GM12873 (cell line): ENCODE data around the gene MYH9.

Experiments used
- TF ChIP-seq, protein P1 (sequence below): IDR thresholded peaks from 2 replicates; pipeline ENCODE4 v1.5.1; 2012; ENCODE audit warnings: low read depth, mild to moderate bottlenecking, moderate library complexity, low read length, control low read depth; ENCODE audit not compliant: insufficient read depth; ENCODE audit errors: missing control alignments

Gene MYH9

DNA sequence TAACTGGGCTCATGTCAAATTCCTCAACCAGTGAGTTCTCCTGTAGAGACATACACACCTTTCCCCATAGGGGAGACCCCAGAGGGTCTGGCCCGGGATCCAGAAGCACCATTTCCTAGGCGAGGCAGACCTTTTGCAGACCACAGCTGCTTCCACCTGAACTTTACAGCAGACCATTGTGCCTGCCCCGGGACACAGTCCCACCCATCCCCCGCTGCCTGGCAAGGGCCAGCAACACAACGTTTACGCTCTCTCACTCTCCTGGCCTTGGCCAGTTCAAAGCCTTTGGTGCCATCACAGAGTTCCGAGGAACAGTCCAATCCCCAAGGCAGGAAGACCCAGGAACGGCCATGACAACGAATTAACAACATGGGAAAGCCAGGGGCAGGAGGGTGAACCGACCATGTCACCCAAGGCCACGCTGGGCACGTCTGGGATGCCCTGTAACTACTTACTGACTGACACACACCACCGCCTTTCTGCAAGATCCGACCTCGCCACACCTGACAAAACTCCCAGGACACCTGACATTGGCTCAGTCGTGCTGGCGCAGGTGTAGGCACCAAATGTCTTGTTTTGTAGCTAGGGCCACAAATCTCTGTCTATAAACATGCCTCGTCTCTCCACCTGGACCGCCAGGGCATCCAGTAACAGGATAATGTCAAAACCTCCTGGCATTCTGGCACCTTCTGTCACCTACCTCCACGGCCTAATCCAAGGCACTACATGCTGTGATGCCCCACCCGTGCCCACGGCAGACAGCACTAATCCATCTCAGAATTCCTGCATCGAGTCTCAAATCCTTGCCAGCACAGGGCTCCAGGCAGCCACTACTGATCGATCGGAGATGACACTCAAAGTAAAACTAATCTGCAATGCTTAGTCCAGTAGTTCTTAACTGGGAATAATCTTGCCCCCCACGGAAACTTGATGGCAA lies 51.3 kb downstream of the MYH9 start:
- TF ChIP-seq, protein P1, sequence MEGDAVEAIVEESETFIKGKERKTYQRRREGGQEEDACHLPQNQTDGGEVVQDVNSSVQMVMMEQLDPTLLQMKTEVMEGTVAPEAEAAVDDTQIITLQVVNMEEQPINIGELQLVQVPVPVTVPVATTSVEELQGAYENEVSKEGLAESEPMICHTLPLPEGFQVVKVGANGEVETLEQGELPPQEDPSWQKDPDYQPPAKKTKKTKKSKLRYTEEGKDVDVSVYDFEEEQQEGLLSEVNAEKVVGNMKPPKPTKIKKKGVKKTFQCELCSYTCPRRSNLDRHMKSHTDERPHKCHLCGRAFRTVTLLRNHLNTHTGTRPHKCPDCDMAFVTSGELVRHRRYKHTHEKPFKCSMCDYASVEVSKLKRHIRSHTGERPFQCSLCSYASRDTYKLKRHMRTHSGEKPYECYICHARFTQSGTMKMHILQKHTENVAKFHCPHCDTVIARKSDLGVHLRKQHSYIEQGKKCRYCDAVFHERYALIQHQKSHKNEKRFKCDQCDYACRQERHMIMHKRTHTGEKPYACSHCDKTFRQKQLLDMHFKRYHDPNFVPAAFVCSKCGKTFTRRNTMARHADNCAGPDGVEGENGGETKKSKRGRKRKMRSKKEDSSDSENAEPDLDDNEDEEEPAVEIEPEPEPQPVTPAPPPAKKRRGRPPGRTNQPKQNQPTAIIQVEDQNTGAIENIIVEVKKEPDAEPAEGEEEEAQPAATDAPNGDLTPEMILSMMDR: no peak

DNA sequence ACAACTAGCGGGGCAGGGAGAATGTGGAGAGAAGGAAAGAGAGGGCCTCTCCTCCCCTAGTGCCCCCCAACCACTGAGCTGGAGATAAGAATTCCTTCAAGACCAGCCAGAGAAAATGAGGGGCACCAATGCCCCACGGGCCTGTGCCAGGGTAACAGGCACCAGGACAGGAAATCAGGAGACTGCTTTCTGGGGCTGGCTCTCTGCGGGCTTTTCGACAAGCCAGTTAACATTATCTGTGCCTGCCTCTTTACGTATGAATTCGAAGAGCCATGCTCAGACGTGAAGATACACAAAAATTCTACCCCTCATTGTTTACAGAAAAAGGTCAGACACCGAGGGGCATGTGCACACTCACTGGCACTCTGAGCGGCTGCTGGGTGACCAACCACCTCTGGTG lies 52.1 kb downstream of the MYH9 start:
- TF ChIP-seq, protein P1: no peak

DNA sequence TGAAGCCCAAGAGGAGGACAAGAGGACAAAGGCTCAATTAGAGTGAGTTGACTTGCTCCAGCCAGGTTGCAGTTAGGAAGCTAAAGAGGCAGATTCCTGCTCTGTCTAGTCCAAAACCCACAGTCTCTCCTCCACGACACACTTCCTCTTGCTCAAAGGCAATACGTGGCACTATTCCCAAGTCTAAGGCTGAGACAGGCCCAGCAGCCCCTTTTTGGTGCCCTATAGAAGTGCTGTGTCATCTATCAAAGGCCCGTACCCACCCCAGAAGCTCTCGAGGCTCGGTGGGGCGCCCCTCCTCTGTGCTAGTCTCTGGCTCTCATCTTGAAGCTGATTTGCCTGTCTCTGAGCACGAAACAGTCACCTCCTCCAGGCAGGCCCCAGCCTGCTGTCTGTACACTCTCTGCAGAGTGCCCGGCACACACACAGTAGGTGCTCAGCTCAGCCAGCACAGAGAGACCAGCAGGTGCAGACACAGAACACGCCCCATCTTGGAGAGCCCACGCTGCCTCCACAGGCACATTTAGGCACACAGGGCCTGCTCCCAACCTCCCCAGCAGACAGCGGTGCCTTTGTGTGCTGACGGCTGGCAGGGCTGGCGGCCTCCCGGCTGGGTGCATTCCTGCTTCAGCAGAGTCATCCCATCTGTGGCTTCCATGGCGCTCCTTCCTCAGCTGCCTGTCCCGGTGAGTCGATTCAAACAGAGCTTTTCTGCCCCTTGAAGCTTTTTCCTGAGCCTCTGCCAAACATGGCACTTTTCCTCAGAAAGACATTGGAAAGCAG lies 52.8 kb downstream of the MYH9 start:
- TF ChIP-seq, protein P1: no peak

DNA sequence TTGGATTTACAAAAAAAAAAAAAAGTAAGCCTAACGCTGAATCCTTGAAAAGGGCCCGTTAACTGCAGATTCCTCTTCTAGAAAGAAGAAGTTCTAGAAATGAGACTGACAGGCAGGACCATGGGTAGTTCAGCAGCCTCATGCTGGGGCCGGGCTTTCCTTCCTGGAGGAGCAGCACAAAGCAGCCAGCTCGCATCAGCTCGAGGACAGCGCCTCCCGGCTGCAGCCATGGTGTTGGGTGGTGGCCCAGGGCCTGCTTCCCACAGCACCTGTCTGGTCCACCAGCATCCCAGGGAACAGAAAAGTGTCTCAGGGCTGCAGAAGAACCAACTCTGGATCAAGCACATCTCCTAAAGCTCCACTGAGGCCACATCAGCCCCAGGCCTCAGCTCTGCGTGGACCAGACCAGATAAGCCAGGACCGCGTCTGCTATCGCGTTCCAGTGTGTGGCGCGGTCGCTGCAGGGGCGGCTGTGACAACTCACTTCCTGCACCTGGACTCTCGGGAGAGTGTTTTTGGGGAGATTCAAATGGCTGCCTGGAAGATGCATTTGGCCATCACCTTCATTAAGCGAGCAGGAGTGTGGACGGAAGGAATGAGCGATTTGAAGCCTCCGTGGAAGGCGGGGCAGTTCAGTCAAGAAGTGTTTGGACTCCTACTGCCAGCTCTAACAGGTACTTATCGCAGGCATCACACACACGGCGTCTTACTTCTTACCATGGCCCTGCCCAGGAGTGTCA lies 53.5 kb downstream of the MYH9 start:
- TF ChIP-seq, protein P1: peak; percentile 22

DNA sequence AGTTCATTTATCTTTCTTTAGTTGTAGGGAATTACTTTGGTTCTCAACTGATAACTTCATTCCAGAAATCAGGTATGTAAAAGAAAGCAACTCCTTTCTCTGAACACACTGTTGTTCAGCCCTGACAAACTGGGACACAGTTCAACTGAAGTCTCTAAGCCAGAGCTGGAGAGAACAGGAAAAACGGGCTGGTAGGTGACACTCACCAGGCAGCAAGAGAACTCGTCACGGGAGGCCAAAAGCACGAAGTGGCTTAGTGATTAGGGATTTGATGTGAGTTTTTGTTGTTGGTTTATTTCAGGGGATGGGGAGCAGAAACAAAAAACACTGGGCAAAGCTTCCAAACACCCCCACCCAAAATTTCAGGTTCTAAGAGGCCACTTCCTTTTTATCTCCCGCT lies 54.1 kb downstream of the MYH9 start:
- TF ChIP-seq, protein P1: no peak

DNA sequence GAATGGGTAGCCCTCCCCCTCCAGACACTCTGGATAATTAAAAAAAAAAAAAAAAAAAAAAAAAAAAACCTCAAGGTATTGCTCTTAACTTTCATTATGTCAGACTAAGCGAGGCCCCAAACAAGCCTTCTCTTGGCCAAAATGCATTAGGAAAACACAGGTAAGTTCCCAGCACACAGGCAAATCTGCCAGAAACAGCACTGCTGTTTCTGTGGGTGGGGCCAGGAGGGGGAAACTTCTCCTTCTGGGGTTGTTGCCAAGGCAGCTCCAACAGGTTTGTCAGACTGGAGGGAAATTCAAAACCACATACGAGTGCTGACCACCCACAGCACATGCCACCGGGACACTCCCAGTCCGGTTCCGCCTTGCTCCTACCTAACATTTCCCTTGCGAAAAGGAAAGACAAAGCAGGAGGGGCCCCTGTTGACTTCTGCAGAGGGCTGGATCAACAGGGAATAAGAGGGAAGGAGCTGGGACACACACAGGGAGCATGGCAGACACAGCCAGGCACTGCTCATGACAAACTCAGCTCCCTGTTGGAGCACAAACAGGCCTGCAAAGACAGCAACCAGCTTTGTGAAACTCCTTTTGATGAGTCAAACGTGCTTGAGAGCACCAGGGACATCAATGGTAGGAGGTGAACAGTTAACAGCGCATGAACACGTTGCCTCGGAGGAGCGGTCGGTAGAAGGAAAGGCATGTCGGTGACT lies 55.0 kb downstream of the MYH9 start:
- TF ChIP-seq, protein P1: no peak
